CD14-positive monocyte (primary cell): ENCODE measurements around the gene CD248. TPM values are rescaled to one million over a fixed set of nuclear protein-coding genes. Genes with fewer than 3 reads are reported as not detected.

Experiments used
- DNase-seq, 3 donors: peaks; one replicate each; pipeline ENCODE4 v3.0.0-alpha.2; 2011 to 2022
- H2AFZ ChIP-seq: 2 replicates; pipeline ENCODE4 v1.6.0; 2012; ENCODE audit warnings: mild to moderate bottlenecking, low read depth, low read length, inconsistent platforms; ENCODE audit not compliant: insufficient read depth, poor library complexity, severe bottlenecking
- H3K27ac ChIP-seq, 2 donors: 1 replicate in 1 of 2; 2 replicates in 1 of 2; pipeline ENCODE4 v1.5.1; 2012 to 2013; ENCODE audit warnings: low read length in 2 of 2, control low read depth in 1 of 2, inconsistent platforms in 1 of 2, low read depth in 1 of 2, mild to moderate bottlenecking in 1 of 2
- H3K27me3 ChIP-seq, 2 donors: one replicate each; pipeline versions ENCODE4 v1.6.0 to v1.6.1; 2011 to 2013; ENCODE audit warnings: low read length in 2 of 2; ENCODE audit not compliant: control insufficient read depth in 2 of 2, insufficient read depth in 2 of 2
- H3K36me3 ChIP-seq, 2 donors: replicated peaks in 1 of 2; 1 replicate in 1 of 2; 2 replicates in 1 of 2; pipeline versions ENCODE4 v1.5.1 to v1.6.1; 2012 to 2013; ENCODE audit warnings: low read length in 2 of 2, control low read depth in 1 of 2, inconsistent platforms in 1 of 2, mild to moderate bottlenecking in 1 of 2; ENCODE audit not compliant: insufficient read depth in 2 of 2, control insufficient read depth in 1 of 2
- H3K4me1 ChIP-seq, 2 donors: 1 replicate in 1 of 2; 2 replicates in 1 of 2; pipeline versions ENCODE4 v1.5.1 to v1.6.1; 2012 to 2013; ENCODE audit warnings: low read length in 2 of 2, control low read depth in 1 of 2, inconsistent platforms in 1 of 2, mild to moderate bottlenecking in 1 of 2, moderate library complexity in 1 of 2; ENCODE audit not compliant: insufficient read depth in 2 of 2, control insufficient read depth in 1 of 2
- H3K4me2 ChIP-seq: replicated peaks from 2 replicates; pipeline ENCODE3; 2012; ENCODE audit warnings: low read length, moderate library complexity, mild to moderate bottlenecking; ENCODE audit not compliant: poor library complexity, severe bottlenecking; ENCODE audit errors: extremely low read depth
- H3K4me3 ChIP-seq, 3 experiments: fragments of 200-600 bp in 1 of 3; sonication (generic) in 1 of 3; replicated peaks in 1 of 3; 1 replicate in 2 of 3; 2 replicates in 1 of 3; pipeline ENCODE4 v1.5.1; 2011 to 2013; ENCODE audit warnings: low read length in 3 of 3, mild to moderate bottlenecking in 3 of 3, control low read depth in 2 of 3, low read depth in 2 of 3, inconsistent platforms in 1 of 3, moderate library complexity in 1 of 3
- H3K79me2 ChIP-seq: 2 replicates; pipeline ENCODE4 v1.6.0; 2012; ENCODE audit warnings: mild to moderate bottlenecking, control low read depth, inconsistent platforms, low read length, moderate library complexity; ENCODE audit not compliant: insufficient read depth
- H3K9ac ChIP-seq: 2 replicates; pipeline ENCODE4 v1.6.0; 2017; ENCODE audit warnings: low read length, mild to moderate bottlenecking; ENCODE audit not compliant: insufficient read depth, poor library complexity, severe bottlenecking
- H3K9me3 ChIP-seq, 2 donors: replicated peaks in 1 of 2; 1 replicate in 1 of 2; 2 replicates in 1 of 2; pipeline versions ENCODE4 v1.5.1 to v1.6.1; 2012 to 2013; ENCODE audit warnings: low read length in 2 of 2, control low read depth in 1 of 2; ENCODE audit not compliant: control insufficient read depth in 1 of 2, insufficient read depth in 1 of 2
- H4K20me1 ChIP-seq: 2 replicates; pipeline ENCODE4 v1.6.0; 2012; ENCODE audit warnings: mild to moderate bottlenecking, low read length, control low read depth, moderate library complexity; ENCODE audit not compliant: insufficient read depth
- H3K27ac Mint-ChIP-seq, 7 donors: one replicate each; pipeline ENCODE4 v1.8.0; 2020; ENCODE audit warnings: mild to moderate bottlenecking in 7 of 7, mixed read lengths in 7 of 7, moderate library complexity in 6 of 7, inconsistent platforms in 2 of 7
- H3K27me3 Mint-ChIP-seq, 3 donors: one replicate each; pipeline ENCODE4 v1.8.0; 2021 to 2022; ENCODE audit warnings: low read depth in 3 of 3, mild to moderate bottlenecking in 3 of 3, mixed read lengths in 3 of 3, moderate library complexity in 3 of 3, inconsistent platforms in 1 of 3
- H3K36me3 Mint-ChIP-seq, 2 donors: one replicate each; pipeline ENCODE4 v1.8.0; 2020; ENCODE audit warnings: mixed read lengths in 2 of 2, inconsistent platforms in 1 of 2, mild to moderate bottlenecking in 1 of 2
- H3K4me1 Mint-ChIP-seq: one replicate; pipeline ENCODE4 v1.8.0; 2020; ENCODE audit warnings: mild to moderate bottlenecking, mixed read lengths
- H3K4me3 Mint-ChIP-seq, 2 donors: one replicate each; pipeline ENCODE4 v1.8.0; 2020; ENCODE audit warnings: mild to moderate bottlenecking in 2 of 2, mixed read lengths in 2 of 2, moderate library complexity in 1 of 2
- H3K9me3 Mint-ChIP-seq, 7 donors: one replicate each; pipeline ENCODE4 v1.8.0; 2020 to 2022; ENCODE audit warnings: mixed read lengths in 7 of 7, mild to moderate bottlenecking in 6 of 7, moderate library complexity in 6 of 7, inconsistent platforms in 2 of 7
- WGBS: methylation state at CpG from one replicate; pipeline ENCODE4 v1.1.5; 2013; ENCODE audit warnings: missing lambda C conversion rate; ENCODE audit not compliant: insufficient coverage; 5-methylcytosine and 5-hydroxymethylcytosine counted together
- intact Hi-C, 2 donors: fragments of 100-400 bp; cut with micrococcal nuclease; formaldehyde crosslinking; loops; one replicate each; pipeline versions ENCODE4 v1.15.0 to v1.15.1; 2023
- polyA plus RNA-seq, 3 donors: library from polyadenylated mRNA; depleted of rRNA in 1 of 3; unstranded in 2 of 3; stranded (reverse) in 1 of 3; fragments of 300-500 nt in 2 of 3; fragments of >200 nt in 1 of 3; fragmentation: Illumina TruSeq in 2 of 3; gene quantifications; 1 replicate in 2 of 3; 2 replicates in 1 of 3; pipeline ENCODE4 v1.2.3, GENCODE V29; 2012 to 2021
- TF ChIP-seq, protein P1 (sequence below): fragments of 200-600 bp; IDR thresholded peaks from one replicate; pipeline ENCODE4 v1.8.0; 2022; ENCODE audit warnings: antibody characterized with exemption, mild to moderate bottlenecking

Gene CD248
- polyA plus RNA-seq, 3 donors = 0.05 to 0.13 TPM; not detected in 1

DNA sequence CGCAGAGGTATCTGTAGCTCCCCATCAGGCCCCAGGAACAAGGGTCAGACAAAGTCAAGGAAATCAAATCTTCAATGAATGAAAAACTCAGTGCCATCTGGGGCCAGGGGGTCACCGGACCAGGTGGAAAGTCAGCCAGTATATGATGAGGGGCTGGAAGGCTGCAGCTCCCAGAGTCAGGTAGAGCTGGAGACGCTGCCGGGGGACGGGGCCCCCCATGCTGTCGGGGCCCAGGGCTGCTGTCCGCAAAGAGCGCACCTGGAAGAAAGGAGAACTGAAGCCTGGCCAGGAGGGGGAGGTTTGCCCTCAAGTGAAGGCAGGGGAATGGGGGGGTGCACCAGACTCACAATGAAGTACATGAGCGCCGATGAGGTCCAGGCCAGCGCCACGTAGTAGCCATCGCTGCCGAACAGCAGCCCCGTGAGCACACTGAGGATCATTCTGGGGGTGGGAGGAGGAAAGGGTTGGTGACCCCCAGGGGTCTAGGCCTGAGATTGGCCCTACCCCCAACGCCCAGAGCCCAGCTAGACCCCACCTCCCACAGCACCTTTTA lies 32.2 kb downstream of the CD248 start:
- Mint-ChIP-seq H3K4me1 (peaks cover 35% of the 10 kb centered on the region), H3K9me3 (peaks cover 0 to 2% (median under 1%) of the 10 kb centered on the region in 7 donors), H3K27ac (no peak overlapping the region), H3K4me3 (no peak overlapping the region), H3K36me3 (peaks cover 6 to 15% of the 10 kb centered on the region in 2 donors), H3K27me3 (peaks cover 11 to 19% (median 12%) of the 10 kb centered on the region in 3 donors)
- intact Hi-C loops = no loop called here
- Histone ChIP-seq H3K9ac (no peak overlapping the region), H3K4me3 (no peak overlapping the region), H4K20me1 (peaks cover 30% of the 10 kb centered on the region), H3K9me3 (no peaks in the 10 kb centered on the region), H3K4me2 (no peak overlapping the region), H3K79me2 (no peaks in the 10 kb centered on the region), H2AFZ (no peak overlapping the region), H3K36me3 (peaks cover 3 to 14% of the 10 kb centered on the region in 2 donors), H3K27ac (no peak overlapping the region), H3K27me3 (peaks cover 0 to 6% of the 10 kb centered on the region in 2 donors), H3K4me1 (peaks cover 28 to 40% of the 10 kb centered on the region in 2 donors)
- TF ChIP-seq, protein P1, sequence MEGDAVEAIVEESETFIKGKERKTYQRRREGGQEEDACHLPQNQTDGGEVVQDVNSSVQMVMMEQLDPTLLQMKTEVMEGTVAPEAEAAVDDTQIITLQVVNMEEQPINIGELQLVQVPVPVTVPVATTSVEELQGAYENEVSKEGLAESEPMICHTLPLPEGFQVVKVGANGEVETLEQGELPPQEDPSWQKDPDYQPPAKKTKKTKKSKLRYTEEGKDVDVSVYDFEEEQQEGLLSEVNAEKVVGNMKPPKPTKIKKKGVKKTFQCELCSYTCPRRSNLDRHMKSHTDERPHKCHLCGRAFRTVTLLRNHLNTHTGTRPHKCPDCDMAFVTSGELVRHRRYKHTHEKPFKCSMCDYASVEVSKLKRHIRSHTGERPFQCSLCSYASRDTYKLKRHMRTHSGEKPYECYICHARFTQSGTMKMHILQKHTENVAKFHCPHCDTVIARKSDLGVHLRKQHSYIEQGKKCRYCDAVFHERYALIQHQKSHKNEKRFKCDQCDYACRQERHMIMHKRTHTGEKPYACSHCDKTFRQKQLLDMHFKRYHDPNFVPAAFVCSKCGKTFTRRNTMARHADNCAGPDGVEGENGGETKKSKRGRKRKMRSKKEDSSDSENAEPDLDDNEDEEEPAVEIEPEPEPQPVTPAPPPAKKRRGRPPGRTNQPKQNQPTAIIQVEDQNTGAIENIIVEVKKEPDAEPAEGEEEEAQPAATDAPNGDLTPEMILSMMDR = no peak
- 92% methylated on average over 13 of the region's 16 CpGs for WGBS
- no peak for DNase-seq

DNA sequence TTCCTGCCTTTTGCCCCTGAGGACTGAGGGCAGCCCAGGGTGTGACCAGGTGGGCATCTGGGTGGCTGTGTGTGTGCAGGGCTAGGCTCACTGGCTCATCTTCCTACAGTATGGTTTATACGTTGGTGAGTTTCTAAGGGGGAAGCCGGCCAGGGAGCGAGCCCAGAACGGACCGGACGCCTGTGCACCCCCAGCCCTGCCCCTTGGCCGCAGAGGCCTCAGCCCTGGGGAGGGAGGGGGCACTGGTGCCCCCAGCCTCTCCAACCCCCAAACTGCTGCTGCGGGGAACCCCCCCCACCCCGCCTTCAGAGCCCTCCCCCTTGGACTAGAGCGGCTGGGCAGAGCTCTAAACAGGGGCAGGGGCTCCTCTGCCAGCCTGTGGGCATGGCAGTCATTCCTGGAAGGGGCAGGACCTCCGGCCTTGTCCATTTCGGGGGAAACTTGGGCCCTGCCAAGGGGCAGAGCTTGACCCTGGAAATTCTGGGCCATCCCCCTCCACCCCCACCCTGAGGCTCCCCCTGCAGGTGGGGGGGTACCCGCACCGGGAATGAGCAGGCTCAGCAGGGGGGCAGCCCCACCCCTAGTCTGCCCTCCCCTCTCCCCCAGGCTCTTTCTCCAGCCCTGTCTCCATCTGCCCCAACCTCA lies 33.3 kb downstream of the CD248 start:
- no peak overlapping the region for H3K4me3 Mint-ChIP-seq
- peaks cover 33% of the 10 kb centered on the region for H3K4me1 Mint-ChIP-seq
- H3K27me3 Mint-ChIP-seq = peaks cover 20 to 24% (median 22%) of the 10 kb centered on the region in 3 donors
- Histone ChIP-seq H2AFZ (no peak overlapping the region), H3K4me3 (no peak overlapping the region), H4K20me1 (peaks cover 40% of the 10 kb centered on the region), H3K9me3 (no peaks in the 10 kb centered on the region), H3K4me2 (no peak overlapping the region), H3K27me3 (peaks cover 3 to 14% of the 10 kb centered on the region in 2 donors), H3K27ac (no peak overlapping the region), H3K4me1 (peaks cover 23 to 35% of the 10 kb centered on the region in 2 donors), H3K36me3 (peaks cover 3 to 14% of the 10 kb centered on the region in 2 donors), H3K79me2 (no peaks in the 10 kb centered on the region), H3K9ac (no peak overlapping the region)
- intact Hi-C loops = loop anchor here (2.0 kb wide), 1 partner anchor 61 kb away; no protein-coding TSS in a partner anchor
- no peak for DNase-seq
- 77% methylated on average over 4 of the region's 14 CpGs for WGBS
- TF ChIP-seq, protein P1 = no peak
- peak overlapping the region in 1 of 7 donors; percentile 70 for H3K27ac Mint-ChIP-seq
- H3K9me3 Mint-ChIP-seq = peaks cover 0 to 7% (median 2%) of the 10 kb centered on the region in 7 donors
- peaks cover 10 to 17% of the 10 kb centered on the region in 2 donors for H3K36me3 Mint-ChIP-seq
